IPS-20b (cell line): ENCODE measurements around the gene CCNC.

ENCODE experiments used
- H3K27ac ChIP-seq: one replicate; pipeline ENCODE4 v1.5.1; 2013; ENCODE audit warnings: low read length
- H3K27me3 ChIP-seq: 2 replicates; pipeline ENCODE4 v1.6.1; 2013; ENCODE audit warnings: mild to moderate bottlenecking, low read length, inconsistent platforms; ENCODE audit not compliant: insufficient read depth
- H3K36me3 ChIP-seq: 2 replicates; pipeline ENCODE4 v1.6.1; 2013; ENCODE audit warnings: low read depth, mild to moderate bottlenecking, inconsistent platforms, low read length, moderate library complexity; ENCODE audit not compliant: insufficient read depth
- H3K4me1 ChIP-seq: 2 replicates; pipeline ENCODE4 v1.6.1; 2013; ENCODE audit warnings: mild to moderate bottlenecking, control low read depth, inconsistent platforms, low read length, moderate library complexity; ENCODE audit not compliant: insufficient read depth
- H3K4me3 ChIP-seq: 2 replicates; pipeline ENCODE4 v1.5.1; 2013; ENCODE audit warnings: mild to moderate bottlenecking, low read length, inconsistent platforms
- H3K9ac ChIP-seq: 2 replicates; pipeline ENCODE4 v1.6.1; 2013; ENCODE audit warnings: low read depth, mild to moderate bottlenecking, inconsistent platforms, low read length, moderate library complexity
- H3K9me3 ChIP-seq: 2 replicates; pipeline ENCODE4 v1.6.1; 2013; ENCODE audit warnings: mild to moderate bottlenecking, low read depth, low read length, inconsistent platforms; ENCODE audit not compliant: insufficient read depth

Gene CCNC

DNA sequence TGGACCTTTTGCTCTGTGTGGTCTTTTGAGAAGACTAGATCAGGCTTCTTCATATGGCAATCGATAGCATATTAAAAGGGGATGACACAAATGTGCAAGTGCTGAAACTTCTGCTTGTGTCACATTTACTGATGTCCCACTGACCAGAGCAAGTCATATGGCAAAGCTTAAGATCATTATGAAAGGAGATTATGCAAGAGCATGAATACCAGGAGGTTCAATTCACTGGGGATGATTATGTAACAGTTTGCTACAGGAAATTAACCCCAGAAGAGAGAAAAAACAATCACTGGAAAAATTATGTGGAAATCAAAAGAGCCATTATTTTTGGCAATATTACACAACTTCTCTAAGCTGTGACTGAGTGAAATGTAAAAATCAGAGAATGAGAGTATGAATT is 24.4 kb upstream of the CCNC start:
- H3K4me3 ChIP-seq = no peak overlapping the region
- H3K9ac ChIP-seq = no peak overlapping the region
- no peaks in the 10 kb centered on the region; the same call in 1 of the 2 replicates for H3K9me3 ChIP-seq
- peaks cover 100% of the 10 kb centered on the region for H3K27me3 ChIP-seq
- no peak overlapping the region for H3K27ac ChIP-seq
- H3K36me3 ChIP-seq = no peaks in the 10 kb centered on the region
- no peaks in the 10 kb centered on the region for H3K4me1 ChIP-seq

DNA sequence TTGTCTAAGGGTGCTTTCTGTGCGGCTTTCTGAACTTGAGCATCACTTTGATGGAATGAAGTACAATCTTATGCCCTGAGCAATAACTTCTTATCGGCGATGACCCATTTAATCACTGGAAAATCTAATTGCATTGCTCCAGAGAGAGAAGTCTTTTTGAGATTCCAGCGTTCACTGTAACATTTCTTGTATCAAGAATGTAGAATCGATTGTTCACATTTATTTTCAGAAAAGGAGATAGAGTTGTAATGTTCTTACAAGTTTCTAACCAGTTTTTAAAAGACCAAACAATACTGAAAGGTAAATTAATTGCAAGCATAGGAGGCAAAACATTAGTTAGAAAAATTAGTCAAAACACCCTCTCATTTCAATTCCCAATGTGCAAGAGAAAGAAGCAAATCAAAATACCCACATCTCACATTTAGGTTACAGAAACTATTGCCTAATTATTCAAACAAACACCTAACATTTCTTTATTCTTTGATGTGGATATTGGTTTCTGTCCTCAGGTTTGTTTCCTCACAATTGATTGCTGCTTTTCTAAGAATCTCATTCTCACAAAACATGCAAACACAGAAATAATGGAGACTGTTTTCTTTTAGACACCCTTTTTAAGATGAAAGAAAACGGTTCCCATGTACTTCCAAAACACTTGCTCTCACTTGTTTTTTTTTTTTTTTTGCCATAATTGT is 23.4 kb upstream of the CCNC start:
- Histone ChIP-seq H3K9ac (no peak overlapping the region), H3K9me3 (no peaks in the 10 kb centered on the region; the same call in 1 of the 2 replicates), H3K4me1 (no peaks in the 10 kb centered on the region), H3K36me3 (no peaks in the 10 kb centered on the region), H3K4me3 (no peak overlapping the region), H3K27ac (no peak overlapping the region), H3K27me3 (peaks cover 100% of the 10 kb centered on the region)

DNA sequence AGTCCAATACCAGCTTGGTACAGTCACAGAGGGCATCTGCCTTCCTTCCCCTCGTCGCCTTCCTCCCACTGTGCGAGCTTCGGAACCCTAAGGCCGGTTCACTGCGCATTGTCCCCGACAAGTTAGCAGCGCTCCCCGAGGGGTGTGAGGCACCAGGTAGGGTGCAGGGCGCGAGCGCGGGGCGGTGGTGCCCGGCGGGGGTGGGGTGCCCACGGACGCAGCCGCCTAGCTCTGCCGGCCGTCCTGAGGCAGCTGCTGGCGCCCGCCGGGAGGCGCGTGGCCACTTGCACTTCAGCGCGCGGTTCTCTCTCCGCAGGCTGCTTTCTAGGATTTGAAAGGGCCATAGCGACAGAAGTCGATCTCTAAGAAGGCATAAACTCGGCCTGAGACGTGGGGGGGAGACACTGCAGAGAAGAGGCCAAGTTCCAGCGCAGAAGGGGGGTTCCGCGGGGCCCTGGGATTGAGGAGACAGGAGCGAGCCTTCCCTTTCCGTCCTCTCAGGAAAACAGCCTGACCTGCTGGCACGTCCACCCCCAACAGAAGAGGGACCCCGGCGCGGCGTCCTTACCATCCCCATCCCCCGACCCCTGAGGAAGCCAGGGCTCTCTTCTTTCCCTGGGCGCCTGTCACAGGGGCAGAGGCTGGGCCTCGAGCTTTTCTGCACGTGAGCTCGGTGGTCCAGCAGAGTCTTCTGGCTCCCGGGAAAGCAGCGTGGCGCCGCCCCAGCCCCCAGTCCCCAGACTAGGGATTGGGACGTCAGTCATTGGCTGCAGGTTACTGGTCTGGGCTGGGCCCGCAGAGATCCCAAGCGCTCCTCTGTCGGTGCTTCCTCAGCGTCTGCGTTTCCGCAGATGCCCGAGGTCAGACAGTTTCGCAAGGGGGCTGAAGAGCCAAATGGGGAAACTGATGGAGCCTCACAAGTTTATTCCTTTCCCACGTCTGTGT is 22.5 kb upstream of the CCNC start:
- Histone ChIP-seq H3K4me3 (no peak overlapping the region), H3K27ac (no peak overlapping the region), H3K36me3 (no peaks in the 10 kb centered on the region), H3K27me3 (peaks cover 100% of the 10 kb centered on the region), H3K4me1 (no peaks in the 10 kb centered on the region), H3K9ac (no peak overlapping the region), H3K9me3 (no peaks in the 10 kb centered on the region; the same call in 1 of the 2 replicates)

DNA sequence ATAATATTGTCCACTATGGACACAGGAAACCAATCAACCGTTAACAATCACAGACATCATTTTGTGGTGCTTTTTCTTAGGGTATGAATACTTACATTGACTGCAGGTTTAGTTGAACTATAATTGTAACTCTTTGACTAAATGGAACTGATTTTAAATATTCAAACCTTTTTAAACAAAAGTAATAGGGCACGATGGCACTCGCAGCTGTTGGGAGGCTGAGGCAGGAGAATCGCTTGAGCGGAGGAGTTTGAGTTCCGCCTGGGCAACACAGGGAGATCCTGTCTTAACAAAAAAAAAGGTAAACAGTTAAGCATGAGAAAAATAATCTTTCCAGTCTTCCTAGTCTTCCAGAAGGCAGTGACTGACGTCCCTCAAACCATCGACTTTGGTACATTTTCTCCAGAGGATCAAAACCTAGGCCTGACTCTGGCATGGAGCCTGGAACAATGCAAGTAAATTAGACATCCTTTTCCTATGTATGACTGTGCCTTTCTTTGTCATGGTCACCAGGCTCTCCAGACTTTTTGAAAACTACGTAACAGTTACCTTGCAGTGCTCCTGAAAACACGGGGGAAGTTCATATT is 21.5 kb upstream of the CCNC start:
- Histone ChIP-seq H3K9me3 (no peaks in the 10 kb centered on the region; the same call in 1 of the 2 replicates), H3K4me3 (no peak overlapping the region), H3K4me1 (no peaks in the 10 kb centered on the region), H3K27ac (no peak overlapping the region), H3K9ac (no peak overlapping the region), H3K36me3 (no peaks in the 10 kb centered on the region), H3K27me3 (peaks cover 100% of the 10 kb centered on the region)

DNA sequence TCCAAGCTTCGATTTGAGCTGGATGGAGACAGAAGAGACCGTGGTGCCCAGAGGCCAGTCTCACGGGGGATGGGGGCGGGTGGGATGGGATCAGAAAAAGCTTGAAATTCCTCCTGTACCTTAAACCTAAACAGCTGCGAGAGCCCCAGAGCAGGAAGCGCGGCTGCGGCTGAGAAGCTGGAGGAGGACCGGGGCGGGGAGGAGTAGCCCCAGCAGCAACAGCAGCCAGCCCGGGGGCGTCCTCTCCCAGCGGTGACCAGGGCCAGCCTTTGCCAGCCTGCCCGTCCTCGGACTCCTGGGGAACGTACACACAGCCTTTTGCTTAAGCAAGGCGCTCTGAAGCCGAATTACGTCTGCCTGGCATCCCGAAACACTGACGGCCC is 20.8 kb upstream of the CCNC start:
- no peak overlapping the region for H3K27ac ChIP-seq

DNA sequence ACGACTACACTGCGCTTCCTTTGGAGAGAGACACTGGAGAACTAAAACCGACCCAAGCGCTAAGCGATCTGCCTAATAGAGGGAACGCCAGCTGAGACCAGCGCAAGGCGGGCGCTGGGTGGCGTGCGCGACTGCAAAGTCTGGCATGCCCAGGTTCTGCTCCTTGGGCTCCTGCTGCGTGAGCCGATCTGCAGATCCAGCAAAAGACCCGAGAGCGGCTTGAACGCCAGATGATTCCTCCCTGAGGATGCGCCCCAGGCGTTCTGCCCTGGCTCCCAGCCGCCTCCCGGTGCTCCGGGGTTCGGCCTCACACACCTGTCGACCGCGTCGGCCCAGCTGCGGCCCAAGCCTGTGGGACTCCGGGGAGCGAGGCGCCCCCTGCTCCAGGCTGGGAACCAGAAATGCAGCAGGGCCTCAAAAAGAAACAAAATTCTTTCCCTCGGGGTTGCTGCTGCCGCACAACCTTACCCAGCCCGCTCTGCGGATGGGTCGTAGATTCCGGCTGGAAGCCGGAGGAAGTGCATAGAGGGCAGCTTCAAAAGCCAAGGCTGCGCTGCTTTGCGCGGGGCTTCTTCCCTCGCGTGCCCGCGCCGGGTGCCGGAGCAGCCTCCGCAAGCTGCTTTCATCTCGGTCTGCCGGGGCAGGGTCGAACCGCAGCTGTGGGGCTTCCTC is 20.3 kb upstream of the CCNC start:
- no peaks in the 10 kb centered on the region; the same call in 1 of the 2 replicates for H3K9me3 ChIP-seq
- H3K36me3 ChIP-seq = no peaks in the 10 kb centered on the region
- H3K9ac ChIP-seq = no peak overlapping the region
- H3K4me1 ChIP-seq = no peaks in the 10 kb centered on the region
- H3K27ac ChIP-seq = no peak overlapping the region
- peaks cover 100% of the 10 kb centered on the region for H3K27me3 ChIP-seq
- peak overlapping the region; percentile 57 for H3K4me3 ChIP-seq

More for the DNA sequence above, 20.8 kb upstream of the CCNC start:
- no peaks in the 10 kb centered on the region for H3K36me3 ChIP-seq
- no peak overlapping the region for H3K9ac ChIP-seq
- no peaks in the 10 kb centered on the region for H3K4me1 ChIP-seq
- H3K9me3 ChIP-seq = no peaks in the 10 kb centered on the region; the same call in 1 of the 2 replicates
- peak overlapping the region; percentile 57 for H3K4me3 ChIP-seq
- H3K27me3 ChIP-seq = peaks cover 100% of the 10 kb centered on the region

DNA sequence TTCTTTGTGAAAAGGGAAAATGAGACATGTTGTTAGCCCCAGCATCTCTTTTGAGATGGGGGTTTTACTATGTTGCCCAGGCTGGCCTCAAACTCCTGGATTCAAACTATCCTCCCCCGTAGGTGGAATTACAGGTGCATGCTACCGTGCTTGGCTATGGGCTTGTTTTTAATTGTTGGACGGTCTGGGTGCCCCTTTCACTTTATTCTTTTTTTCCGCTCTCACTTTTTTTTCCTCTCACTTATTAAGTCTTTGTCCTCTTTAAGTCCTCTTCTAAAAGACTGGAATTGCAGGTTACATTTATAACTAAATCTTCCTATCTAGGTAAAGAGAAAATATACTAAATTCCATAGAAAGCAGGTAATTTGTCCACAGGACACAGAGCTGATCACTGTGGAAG is 19.3 kb upstream of the CCNC start:
- Histone ChIP-seq H3K36me3 (no peaks in the 10 kb centered on the region), H3K27ac (no peak overlapping the region), H3K9me3 (no peaks in the 10 kb centered on the region; the same call in 1 of the 2 replicates), H3K27me3 (peaks cover 100% of the 10 kb centered on the region), H3K4me1 (no peaks in the 10 kb centered on the region), H3K4me3 (no peak overlapping the region), H3K9ac (no peak overlapping the region)

DNA sequence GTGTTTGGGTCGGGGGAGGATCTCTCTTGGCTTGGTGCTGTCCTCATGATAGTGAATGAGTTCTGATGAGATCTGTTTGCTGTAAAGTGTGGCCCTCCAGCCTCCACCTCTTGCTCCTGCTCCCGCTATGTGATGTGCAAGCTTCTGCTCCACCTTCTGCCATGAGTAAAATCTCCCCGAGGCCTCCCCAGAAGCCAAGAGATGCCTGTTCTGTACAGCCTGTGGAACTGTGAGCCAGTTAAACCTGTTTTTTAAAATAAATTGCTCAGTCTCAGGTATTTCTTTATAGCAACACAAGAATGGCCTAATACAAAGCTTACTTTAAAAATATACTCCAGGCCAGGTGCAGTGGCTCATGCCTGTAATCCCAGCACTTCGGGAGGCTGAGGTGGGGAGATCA is 11.3 kb upstream of the CCNC start:
- Histone ChIP-seq H3K4me1 (no peaks in the 10 kb centered on the region), H3K27me3 (peaks cover 61% of the 10 kb centered on the region), H3K9ac (no peak overlapping the region), H3K36me3 (no peaks in the 10 kb centered on the region), H3K4me3 (no peak overlapping the region), H3K9me3 (no peaks in the 10 kb centered on the region), H3K27ac (no peak overlapping the region)

DNA sequence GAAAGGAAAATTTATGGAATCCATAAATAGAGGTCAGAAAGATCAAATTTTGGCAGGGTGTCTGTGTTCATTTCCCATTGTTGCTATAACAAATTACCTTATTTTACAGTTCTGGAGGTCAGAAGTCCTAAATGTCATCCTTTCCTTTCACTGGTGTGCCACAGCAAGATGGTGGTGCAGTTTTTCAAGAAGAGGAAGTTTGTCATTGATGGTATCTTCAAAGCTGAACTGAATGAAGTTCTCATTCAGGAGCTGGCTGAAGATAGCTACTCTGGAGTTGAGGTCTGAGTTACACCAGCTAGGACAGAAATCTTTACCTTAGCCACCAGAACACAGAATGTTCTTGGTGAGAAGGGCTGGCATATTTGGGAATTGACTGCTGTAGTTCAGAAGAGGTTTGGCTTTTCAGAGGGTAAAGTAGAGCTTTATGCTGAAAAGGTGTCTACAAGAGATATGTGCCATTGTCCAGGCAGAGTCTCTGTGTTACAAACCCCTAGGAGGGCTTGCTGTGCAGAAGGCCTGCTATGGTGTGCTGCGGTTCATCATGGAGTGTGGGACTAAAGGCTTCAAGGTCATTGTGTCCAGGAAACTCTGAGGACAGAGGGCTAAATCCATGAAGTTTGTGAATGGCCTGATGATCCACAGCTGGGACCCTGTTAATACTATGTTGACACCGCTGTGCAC is 7.2 kb upstream of the CCNC start:
- H3K9me3 ChIP-seq = no peaks in the 10 kb centered on the region

DNA sequence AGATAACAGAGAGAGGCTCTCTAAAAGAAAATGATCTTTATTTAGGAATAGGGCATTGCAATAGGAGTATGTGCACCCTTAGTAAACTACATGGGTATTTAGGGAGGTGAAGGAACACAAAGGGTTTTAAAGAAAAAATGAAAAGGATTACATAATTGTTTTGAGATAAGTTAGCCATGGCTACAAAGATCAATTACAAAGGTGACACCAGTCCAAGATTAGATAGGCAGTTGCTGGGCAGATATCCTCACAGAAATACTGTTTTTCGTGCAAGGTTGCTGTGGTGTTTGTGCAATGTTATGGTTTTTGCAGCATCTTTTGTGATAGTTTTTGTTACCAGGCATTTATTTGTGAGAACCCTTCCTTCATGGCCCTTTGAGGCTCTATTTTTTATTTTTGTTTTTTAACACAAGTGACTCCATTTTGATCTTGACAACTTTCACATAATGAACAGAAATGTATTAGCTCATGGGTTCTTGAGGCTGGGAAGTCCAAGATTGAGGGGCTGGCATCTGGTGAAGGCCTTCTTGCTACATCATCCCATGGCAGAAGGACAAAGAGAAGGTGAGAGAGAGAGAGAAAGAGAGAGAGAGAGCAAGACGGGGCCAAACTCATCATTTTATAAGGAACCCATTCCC is 5.6 kb upstream of the CCNC start:
- no peak overlapping the region for H3K27ac ChIP-seq
- no peaks in the 10 kb centered on the region for H3K9me3 ChIP-seq
- no peak overlapping the region for H3K4me3 ChIP-seq

More for the DNA sequence above, 7.2 kb upstream of the CCNC start:
- H3K9ac ChIP-seq = no peak overlapping the region
- H3K36me3 ChIP-seq = no peaks in the 10 kb centered on the region
- peaks cover 43% of the 10 kb centered on the region for H3K27me3 ChIP-seq
- no peaks in the 10 kb centered on the region for H3K4me1 ChIP-seq
- no peak overlapping the region for H3K4me3 ChIP-seq
- no peak overlapping the region for H3K27ac ChIP-seq

More for the DNA sequence above, 5.6 kb upstream of the CCNC start:
- Histone ChIP-seq H3K4me1 (no peaks in the 10 kb centered on the region), H3K36me3 (no peaks in the 10 kb centered on the region), H3K27me3 (peaks cover 32% of the 10 kb centered on the region), H3K9ac (no peak overlapping the region)
